Activated CD8-positive, alpha-beta memory T cell treated with anti-CD3 and anti-CD28 coated beads for 24 hours (primary cell): ENCODE measurements around the gene CBFA2T2.
"Not testable (repeated sequence)": the region's sequence is repeated elsewhere in the genome, so short reads cannot be mapped to it uniquely, and the experiment has no call there.

Experiments
- DNase-seq: peaks from one replicate; pipeline ENCODE4 v3.0.0-alpha.2; 2020

Gene CBFA2T2

DNA sequence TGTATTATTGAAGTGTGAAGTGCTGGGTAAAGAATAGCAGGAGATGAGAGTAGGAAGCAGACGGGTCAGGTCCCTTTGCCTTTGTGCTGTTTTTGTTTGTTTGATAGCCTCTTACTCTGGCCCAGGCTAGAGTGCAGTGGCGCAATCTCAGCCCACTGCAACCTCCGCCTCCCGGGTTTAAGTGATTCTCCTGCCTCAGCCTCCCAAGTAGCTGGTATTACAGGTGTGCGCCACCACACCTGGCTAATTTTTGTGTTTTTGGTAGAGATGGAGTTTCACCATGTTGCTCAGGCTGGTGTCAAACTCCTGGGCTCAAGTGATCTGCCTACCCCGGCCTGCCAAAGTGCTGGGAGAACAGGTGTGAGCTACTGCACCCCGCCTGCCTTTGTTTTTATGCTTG, 18.1 kb downstream of the CBFA2T2 start:
- not testable (repeated sequence) for DNase-seq

DNA sequence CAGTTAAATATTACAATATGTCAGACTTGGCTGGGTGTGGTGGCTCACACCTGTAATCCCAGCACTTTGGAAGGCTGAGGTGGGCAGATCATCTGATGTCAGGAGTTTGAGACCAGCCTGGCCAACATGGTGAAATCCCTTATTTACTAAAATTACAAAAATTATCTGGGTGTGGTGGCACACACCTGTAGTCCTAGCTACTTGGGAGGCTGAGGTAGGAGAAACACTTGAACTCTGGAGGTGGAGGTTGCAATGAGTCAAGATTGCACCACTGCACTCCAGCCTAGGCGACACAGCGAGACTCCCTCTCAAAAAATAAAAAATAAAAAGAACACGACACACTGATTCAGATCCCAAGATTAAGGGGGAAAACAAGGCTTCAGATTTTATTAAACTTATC, 19.2 kb downstream of the CBFA2T2 start:
- not testable (repeated sequence) for DNase-seq

DNA sequence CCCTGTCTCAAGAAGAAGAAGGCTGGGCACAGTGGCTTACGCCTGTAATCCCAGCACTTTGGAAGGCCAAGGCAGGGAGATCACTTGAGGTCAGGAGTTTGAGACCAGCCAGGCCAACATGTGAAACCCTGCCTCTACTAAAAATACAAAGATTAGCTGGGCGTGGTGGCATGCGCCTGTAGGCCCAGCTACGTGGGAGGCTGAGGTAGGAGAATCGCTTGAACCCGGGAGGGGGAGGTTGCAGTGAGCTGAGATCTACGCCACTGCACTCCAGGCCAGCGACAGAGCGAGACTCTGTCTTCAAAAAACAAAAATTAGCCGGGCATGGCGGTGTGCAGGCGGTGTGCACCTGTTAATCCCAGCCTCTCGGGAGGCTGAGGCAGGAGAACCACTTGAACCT, 22.0 kb downstream of the CBFA2T2 start:
- not testable (repeated sequence) for DNase-seq

DNA sequence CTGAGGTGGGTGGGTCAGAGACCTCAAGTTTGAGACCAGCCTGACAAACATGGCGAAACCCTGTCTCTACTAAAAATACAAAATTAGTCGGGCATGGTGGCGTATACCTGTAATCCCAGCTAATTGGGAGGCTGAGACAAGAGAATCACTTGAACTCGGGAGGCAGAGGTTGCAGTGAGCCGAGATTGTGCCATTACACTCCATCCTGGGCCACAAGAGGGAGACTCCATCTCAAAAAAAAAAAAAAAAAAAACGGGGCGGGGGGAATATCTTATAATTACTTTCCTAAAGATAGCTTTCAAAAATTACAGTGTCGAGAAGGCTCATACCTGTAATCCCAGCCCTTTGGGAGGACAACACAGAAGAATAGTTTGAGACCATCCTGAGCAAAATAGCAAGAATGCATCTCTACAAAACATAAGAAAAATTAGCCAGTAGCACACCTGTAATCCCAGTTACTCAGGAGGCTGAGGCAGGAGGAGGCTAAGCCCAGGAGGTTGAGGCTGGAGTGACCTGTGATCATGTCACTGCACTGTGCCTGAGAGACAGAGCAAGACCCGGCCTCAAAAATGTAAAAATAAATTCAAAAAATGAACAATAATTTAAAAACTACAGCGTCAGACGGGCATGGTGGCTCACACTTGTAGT, 25.8 kb downstream of the CBFA2T2 start:
- DNase-seq: no peak

DNA sequence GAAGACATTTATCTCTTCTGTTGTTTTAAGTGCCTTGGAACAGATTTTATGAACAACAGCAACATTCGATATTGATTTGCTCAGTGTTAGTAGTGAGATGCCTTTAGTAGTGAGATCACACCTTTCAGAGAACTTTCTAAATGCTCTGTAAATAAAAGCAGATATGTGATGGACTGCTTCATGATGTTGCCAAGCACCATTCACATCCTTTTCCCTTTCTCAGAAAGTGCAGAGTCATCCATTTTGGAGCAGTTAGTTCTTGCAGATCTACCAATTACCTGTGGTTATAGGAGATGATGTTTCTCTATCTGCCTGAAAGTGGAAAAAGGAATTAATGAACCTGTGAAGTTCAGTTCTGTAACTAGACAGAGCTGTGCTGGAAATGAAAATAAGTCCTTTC, 27.0 kb downstream of the CBFA2T2 start:
- no peak for DNase-seq

DNA sequence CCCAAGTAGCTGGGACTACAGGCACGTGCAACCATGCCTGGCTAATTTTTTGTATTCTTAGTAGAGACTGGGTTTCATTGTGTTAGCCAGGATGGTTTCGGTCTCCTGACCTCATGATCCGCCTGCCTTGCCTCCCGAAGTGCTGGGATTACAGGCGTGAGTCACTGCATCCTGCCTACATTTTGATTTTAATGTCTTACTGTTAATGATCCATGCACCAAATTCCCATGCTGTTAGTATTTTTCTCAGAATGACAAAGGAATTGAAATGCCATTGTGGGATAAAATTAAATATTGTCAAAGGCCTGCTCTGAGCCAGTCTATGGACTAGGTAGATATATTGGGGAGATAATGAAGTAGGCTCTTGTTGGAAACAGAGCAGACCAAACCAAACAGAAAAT, 28.2 kb downstream of the CBFA2T2 start:
- DNase-seq: no peak

DNA sequence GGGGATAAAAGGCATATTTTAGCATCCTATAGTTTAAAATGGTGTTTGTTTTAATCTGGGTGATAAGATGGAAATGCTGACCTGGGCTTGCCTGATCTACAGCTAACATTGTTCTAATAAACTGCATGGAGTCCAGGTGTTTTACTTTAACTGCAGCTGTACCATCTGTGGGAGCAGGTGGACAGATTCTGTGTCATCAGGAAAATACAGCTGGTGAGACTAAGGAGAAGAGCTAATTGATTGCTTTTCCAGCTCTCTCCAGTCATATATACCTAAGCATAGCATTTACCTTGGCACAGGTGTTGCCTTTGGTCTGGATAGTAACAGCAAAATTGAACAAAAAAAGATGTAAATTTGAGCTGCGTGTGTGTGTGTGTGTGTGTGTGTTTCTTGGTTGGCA, 31.6 kb downstream of the CBFA2T2 start:
- no peak for DNase-seq

DNA sequence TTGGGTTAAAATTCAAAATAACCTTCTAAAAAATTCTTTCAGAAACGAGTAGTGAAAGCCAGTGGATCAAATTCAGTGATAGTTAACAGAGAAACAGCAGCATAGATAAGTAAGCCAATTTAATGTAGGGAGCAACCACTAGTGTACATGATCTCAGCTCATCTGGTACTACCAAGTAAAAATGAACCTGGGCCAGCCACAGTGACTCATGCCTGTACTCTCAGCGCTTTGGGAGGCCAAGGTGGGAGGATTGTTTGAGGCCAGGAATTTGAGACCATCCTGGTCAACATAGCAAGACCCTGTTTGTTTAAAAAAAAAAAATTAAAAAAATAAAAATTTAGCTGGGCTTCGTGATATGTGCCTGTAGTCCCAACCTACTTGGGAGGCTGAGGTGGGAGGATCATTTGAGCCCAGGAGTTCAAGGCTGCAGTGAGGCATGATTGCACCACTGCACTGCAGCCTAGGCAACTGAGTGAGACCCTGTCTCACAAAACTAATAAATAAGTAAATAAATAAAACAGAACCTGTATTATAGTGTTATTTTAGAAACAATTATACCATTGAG, 32.4 kb downstream of the CBFA2T2 start:
- DNase-seq: no peak

DNA sequence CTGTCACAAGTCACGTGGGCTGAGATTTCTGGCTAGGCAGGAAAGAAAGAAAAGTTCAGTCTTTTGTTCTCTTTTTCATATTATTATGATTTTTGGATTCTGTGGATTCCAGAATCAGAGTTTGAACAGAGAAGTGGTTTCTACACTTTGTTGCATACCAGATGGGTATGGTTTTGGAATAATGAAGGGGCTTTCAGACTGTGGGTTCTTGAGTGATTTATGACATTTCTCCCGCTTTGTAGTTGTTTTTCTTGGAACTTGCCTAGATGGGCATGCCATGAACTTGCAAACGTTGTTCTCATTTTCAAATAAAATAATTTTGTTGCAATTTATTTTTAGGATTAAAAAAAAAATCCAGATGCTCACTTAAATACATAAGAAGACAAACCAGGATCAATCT, 34.4 kb downstream of the CBFA2T2 start:
- DNase-seq: no peak

DNA sequence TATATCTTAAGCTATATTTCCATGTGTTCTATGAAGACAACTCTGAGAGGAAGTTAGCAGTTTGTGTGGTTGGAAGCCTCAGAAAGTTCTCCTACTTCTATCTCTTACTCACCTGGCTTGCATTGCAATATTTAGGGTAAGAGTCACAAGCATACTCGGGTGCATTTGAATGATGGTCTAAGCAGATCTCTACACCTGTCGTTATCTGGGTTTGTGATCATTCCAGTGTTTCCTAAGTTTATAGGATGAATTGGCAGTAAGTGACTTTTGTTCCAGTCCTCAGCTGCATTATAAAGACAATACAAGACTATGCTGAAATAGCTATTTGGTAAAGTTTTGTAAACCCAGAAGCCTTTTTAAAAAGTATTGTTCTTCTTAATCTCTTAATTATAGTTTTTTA, 36.9 kb downstream of the CBFA2T2 start:
- no peak for DNase-seq

DNA sequence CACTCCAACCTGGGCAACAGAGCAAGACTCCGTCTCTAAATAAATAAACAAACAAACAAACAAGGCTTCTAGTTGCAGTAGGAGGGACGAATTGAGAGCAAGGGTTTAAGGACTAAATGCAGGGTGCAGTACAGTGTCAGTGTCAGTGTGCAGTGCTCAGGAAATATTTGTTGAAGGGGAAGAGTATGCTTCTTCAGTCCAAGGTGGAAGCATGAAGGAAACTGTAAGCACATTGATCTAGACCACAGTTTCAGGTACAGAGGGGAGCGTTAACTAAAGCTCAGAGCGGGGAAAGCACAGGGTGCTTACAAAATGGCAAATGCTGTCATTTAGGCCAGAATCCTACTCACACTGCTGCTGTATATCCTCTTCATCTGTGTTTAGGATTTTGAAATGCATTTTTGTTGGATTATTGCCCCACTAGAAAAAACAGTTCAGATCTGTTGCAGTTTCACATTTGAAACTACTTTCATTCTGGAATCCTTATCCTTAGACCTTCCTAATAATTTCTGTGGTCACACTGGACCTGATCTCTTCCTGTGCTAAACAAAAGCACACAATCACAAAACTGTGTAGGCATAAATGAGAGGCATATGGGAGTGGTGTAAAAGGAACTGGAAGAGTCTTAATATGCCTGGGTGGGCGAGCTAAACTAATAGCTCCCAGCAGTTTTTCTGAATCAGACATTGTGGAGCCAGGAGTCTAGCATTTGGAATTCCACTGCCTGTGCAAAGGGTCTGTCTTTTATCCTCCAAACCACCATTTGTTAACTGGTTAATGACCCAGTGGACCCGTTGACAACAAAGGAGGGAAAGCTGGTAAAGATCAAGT, 41.4 kb downstream of the CBFA2T2 start:
- no peak for DNase-seq

DNA sequence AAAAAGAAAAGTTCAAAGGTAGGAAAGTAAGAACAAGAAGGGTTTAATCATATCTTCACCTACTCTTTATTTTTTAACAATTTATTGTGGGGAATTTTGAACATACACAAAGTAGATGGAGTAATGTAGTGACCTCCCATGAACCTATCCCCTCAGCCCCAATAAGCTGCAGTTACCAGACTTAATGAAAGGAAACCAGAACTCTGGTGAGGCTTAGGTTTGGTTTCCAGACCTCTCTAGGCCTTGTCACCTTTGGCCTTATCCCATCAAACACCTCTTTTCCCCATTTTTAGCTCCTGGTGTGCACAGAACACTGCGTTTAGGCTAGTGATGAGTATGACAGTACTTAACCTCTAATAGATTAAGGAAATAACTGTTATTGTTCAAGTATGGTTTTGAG, 42.0 kb downstream of the CBFA2T2 start:
- no peak for DNase-seq

DNA sequence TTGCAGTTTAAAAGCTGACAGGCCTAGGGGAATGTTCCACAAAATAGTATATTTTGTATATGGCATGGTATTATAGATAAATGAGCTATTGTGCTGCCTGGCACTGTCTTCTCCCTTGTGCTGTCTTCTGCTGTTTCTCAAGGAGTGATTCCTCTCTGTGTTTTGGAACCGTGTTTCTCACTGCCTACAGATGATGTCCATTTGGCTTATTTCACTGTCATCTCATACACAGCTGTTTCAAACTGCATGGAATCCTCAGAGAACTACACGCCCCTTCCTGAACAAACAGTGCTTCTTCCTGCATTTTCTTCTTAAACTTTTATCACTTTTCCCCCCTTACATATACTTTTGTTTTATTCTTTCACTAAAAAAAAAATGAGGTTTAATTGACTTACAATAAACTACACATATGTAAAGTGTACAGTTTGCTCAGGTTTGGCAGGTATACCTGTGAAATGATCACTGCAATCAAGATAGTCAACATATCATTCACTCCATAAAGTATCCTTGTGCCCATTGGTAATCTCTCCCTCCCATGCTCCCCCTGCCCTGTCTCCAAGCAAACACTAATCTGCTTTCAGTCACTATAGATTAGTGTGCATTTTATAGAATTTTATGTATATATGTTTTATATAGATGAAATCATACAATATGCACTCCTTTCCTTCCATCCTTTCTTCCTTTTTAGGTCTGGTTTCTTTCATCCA, 43.0 kb downstream of the CBFA2T2 start:
- no peak for DNase-seq

DNA sequence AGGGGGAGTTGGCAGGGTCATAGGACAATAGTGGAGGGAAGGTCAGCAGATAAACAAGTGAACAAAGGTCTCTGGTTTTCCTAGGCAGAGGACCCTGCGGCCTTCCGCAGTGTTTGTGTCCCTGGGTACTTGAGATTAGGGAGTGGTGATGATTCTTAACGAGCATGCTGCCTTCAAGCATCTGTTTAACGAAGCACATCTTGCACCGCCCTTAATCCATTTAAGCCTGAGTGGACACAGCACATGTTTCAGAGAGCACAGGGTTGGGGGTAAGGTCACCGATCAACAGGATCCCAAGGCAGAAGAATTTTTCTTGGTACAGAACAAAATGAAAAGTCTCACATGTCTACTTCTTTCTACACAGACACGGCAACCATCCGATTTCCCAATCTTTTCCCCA, 45.8 kb downstream of the CBFA2T2 start:
- DNase-seq: not testable (repeated sequence)

DNA sequence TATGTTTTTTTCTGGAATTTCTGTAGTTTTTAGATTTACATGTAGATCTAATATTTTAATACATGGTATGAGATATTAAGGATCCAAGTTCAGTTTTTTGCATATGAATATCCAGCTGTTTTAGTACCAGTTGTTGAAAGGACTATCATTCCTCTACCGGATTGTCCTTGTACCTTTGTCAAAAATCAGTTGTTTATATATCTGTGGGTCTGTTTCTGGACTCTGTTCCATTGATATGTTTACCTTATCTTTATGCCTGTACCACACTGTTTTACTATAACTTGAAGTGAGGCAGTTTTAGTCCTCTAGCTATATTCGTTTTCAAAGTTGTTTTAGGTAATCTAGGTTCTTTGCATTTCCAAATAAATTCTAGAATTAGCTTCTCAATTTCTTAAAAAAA, 47.7 kb downstream of the CBFA2T2 start:
- no peak for DNase-seq

DNA sequence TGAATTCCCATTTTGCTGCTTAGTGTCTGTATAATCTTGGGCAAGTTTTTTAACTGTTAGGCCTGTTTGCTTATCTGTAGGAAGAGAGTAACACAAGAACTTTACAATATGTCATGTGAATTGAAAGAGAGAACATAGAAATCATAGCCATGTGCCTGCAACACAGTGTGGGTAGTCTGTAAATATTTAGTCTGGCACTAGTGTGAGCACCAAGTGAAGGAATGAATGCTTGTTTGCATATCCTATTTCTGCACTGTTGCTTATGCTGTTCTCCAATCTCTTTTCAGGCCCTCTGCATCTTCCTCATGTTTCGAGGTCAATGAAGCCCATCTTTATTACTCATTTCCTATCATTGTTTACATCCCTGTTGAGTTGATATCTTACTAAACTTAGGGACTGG, 49.2 kb downstream of the CBFA2T2 start:
- no peak for DNase-seq

DNA sequence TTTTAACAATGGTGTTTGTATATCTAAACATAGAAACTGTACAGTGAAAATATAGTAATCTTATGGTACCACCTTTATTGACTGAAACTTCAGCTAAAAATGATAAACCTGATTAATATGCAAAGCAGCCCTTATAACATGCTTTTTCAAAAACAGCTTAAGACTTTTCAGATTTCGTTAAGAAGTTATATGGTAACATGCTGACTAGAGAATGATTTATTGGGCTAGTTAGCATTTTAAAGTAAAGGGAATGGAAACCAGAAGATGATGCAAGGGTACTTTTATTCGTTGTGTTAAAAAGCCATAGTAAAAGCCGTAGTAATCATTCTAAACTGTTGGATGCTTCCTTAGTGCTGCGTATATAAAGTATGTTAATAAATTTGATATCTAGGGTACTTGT, 50.5 kb downstream of the CBFA2T2 start:
- no peak for DNase-seq

DNA sequence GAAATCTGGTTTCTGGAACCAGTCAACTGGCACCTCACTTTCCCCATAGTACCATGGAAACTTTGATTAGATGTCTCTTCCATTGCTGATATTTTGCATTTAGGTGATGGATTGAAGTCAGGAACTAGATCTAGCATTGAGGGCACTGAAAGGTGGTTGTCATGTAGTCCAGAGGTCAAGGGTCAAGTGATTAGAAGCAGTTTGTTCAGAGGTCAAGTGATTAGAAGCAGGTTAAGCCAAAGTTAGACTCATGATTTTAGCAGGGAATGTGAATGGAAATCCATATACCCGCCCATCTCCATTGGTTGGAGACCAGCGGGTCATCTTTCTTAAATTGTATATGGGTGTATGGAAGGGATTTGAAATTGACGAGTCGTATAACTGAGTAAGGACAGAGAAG, 51.2 kb downstream of the CBFA2T2 start:
- no peak for DNase-seq

DNA sequence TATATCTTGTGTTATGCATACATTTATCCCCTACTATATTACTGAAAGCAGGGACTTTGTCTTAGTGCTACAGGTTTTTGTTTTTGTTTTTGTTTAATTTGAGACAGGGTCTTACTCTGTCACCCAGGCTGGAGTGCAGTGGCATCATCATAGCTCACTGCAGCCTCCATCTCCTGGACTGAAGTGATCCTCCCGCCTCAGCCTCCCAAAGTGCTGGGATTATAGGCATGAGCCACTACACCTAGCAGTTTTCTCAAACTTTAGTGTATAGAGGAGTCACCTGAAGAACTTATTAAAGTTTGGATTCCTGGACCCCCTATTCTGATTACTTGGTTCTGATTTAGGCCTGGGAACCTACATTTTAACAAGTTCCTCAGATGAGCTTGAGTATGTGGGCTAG, 51.9 kb downstream of the CBFA2T2 start:
- DNase-seq: no peak

DNA sequence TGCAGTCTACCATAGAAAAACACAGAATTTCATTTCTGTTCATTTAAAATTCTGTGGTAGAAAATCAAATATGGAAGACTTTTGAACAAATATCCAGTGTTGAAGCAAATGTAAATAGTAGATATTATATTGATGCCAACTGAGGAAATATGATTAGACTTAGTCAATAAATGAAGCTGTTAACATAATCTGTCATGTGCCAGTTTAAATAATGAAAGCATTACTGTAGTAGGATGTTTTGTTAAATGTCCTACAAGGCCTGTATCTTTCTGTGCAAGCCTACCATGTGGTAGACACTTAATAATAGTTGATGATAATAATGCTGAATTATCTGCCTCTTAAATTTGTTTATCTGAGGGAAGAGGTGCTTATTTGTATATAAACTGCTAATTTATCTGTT, 55.9 kb downstream of the CBFA2T2 start:
- no peak for DNase-seq

DNA sequence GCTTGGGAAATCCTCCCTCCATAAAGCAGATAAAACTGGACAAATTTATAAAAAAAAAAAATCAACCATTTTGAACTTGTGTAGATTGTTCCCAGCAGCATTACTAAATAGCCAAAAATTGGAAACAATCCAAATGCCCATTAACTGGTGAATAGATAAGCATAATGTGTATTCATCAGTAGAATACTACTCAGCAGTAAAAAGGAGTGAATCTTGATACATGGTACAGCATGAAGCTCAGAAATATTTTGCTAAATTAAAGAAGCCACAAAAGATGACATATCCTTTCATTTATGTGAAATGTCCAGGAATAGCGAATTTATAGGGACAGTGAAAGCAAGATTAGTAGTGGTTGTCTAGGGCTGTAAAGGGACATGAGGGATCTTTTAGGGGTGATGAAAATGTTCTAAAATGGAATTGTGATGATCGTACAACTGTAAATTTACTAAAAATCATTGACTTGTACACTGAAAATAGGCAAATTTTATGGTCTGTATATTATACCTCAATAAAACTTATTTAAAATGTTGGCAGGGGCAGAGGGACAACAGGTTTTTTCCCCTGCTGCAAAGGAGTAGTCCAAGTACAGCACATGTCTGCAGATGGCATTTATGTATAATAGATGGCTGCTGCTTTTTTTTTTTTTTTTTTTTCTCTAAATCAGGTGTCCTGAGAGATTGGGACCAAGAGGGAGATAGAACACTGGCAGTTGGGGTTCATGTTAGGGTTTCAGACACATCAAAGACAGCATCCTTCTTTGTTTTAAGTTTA, 59.5 kb downstream of the CBFA2T2 start:
- no peak for DNase-seq

DNA sequence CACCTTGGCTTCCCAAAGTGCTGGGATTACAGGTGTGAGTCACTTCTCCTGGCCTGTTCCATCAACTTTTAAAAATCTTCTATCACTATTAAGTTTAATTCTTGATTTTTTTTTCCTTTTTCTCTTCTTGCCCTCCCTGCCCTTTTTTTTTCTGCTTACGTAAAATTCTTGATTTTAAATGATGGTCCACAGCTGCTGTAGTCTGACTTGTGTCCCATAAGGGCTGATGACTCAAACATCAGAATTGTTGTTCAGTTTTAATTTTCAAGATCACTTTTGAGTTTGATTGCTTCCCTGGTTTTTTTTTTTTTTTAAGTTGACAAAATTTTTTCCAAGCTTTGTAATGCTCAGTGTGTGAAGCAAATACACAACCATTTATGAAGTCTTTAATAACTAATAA, 61.9 kb downstream of the CBFA2T2 start:
- DNase-seq: no peak

DNA sequence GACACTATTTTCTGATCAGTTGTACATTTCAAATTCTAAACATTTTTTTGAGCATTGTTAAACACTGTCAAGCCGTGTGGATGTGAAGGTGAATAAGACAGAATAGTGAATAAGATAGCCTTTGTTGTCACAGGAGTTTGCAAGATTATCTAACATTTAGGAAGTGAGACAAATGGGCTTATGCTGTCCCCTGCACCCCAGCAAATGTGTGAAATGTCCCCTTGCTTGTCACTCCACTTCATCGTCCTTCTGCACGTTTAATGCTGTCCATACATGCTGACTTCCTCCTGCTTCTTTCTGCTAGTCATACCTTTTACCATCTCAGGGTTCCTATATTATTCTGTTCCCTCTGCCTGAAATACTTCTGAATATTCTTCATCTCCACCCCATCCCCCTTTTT, 62.6 kb downstream of the CBFA2T2 start:
- DNase-seq: no peak
